Endodermal cell (in vitro differentiated cells): ENCODE data around the gene ANO7. TPM values are rescaled to one million over a fixed set of nuclear protein-coding genes. Genes with fewer than 3 reads are reported as not detected.
A peak's percentile ranks its signal among the peaks of the same experiment; 100 is the strongest.

Source experiments
- DNase-seq: peaks from one replicate; pipeline ENCODE4 v3.0.0-alpha.2; 2017
- H3K27ac ChIP-seq: 2 replicates; pipeline ENCODE4 v1.5.1; 2013; ENCODE audit warnings: mild to moderate bottlenecking, low read depth, low read length, moderate library complexity
- H3K27me3 ChIP-seq: 2 replicates; pipeline ENCODE4 v1.6.1; 2013; ENCODE audit warnings: mild to moderate bottlenecking, low read length, moderate library complexity; ENCODE audit not compliant: insufficient read depth, control insufficient read depth, poor library complexity, severe bottlenecking
- H3K36me3 ChIP-seq: 2 replicates; pipeline ENCODE4 v1.7.0; 2013; ENCODE audit warnings: mild to moderate bottlenecking, low read length, moderate library complexity; ENCODE audit not compliant: control insufficient read depth, insufficient read depth
- H3K4me1 ChIP-seq: one replicate; pipeline ENCODE4 v1.7.0; 2013; ENCODE audit warnings: low read length; ENCODE audit not compliant: control insufficient read depth, insufficient read depth
- H3K4me3 ChIP-seq: 2 replicates; pipeline ENCODE4 v1.5.1; 2013; ENCODE audit warnings: mild to moderate bottlenecking, low read length, moderate library complexity
- H3K9ac ChIP-seq: 2 replicates; pipeline ENCODE4 v1.6.1; 2013; ENCODE audit warnings: mild to moderate bottlenecking, low read length, moderate library complexity; ENCODE audit not compliant: poor library complexity, severe bottlenecking; ENCODE audit errors: extremely low read depth
- H3K9me3 ChIP-seq: 2 replicates; pipeline ENCODE4 v1.6.1; 2013; ENCODE audit warnings: mild to moderate bottlenecking, low read length, moderate library complexity; ENCODE audit not compliant: control insufficient read depth
- H3K27ac Mint-ChIP-seq: 2 replicates; pipeline ENCODE4 v1.8.0; 2020; ENCODE audit warnings: mixed read lengths
- H3K27me3 Mint-ChIP-seq: 2 replicates; pipeline ENCODE4 v1.8.0; 2021; ENCODE audit warnings: mild to moderate bottlenecking, mixed read lengths; ENCODE audit not compliant: insufficient read depth
- H3K36me3 Mint-ChIP-seq: 2 replicates; pipeline ENCODE4 v1.8.0; 2020; ENCODE audit warnings: low read depth, mixed read lengths
- H3K4me1 Mint-ChIP-seq: 2 replicates; pipeline ENCODE4 v1.8.0; 2020; ENCODE audit warnings: mixed read lengths
- H3K4me3 Mint-ChIP-seq: 2 replicates; pipeline ENCODE4 v1.8.0; 2020; ENCODE audit warnings: mild to moderate bottlenecking, moderate library complexity, mixed read lengths
- H3K9me3 Mint-ChIP-seq: 2 replicates; pipeline ENCODE4 v1.8.0; 2020; ENCODE audit warnings: mild to moderate bottlenecking, mixed read lengths
- CTCF ChIP-seq: fragments of 200-600 bp; sonication (generic); conservative IDR thresholded peaks from 2 replicates; pipeline ENCODE4 v1.5.0; 2021; ENCODE audit warnings: antibody characterized with exemption, mild to moderate bottlenecking
- WGBS, 2 experiments: methylation state at CpG; one replicate each; pipeline versions ENCODE4 v1.1.5 to v1.1.7; 2013; ENCODE audit warnings: missing lambda C conversion rate in 2 of 2, mixed read lengths in 1 of 2; ENCODE audit not compliant: insufficient coverage in 1 of 2, insufficient read length in 1 of 2; 5-methylcytosine and 5-hydroxymethylcytosine counted together
- total RNA-seq, 2 donors: library from RNA; stranded (reverse); fragmentation: NEBNext Ultra II Directional in 1 of 2; extraction: Animal tissue kit (Norgen Biotek cat#: 25700) in 1 of 2; gene quantifications; 2 replicates in 1 of 2; 3 replicates in 1 of 2; pipeline ENCODE4 v1.2.1, GENCODE V29; 2021

Gene ANO7
- total RNA-seq, 2 donors from 2014 or later: 8.1 to 8.5 TPM

GRCh38 chr2:241148891-241149674 lies 39.4 kb upstream of the ANO7 start, which contains the start of gene PASK:
TSS of gene PASK (minus strand) at chr2:241149472. CDS start at chr2:241143032, 6,440 bp downstream.
- peak within 1 kb of the TSS; percentile 89 for H3K4me3 Mint-ChIP-seq
- WGBS, 2 experiments: 0 to 1% methylated on average over 26 to 88 of the region's 88 CpGs
- peak; percentile 99 for DNase-seq
- Histone ChIP-seq H3K27me3 (peaks cover 5% of the 10 kb centered on the region), H3K36me3 (no peaks in the 10 kb centered on the region), H3K9me3 (no peaks in the 10 kb centered on the region), H3K9ac (peak within 1 kb of the TSS; percentile 69), H3K4me1 (no peaks in the 10 kb centered on the region), H3K4me3 (peak within 1 kb of the TSS; percentile 92), H3K27ac (no peak within 1 kb of the TSS)
- no peak for TF ChIP-seq CTCF
- peaks cover 12% of the 10 kb centered on the region for H3K36me3 Mint-ChIP-seq
- H3K27ac Mint-ChIP-seq: peak within 1 kb of the TSS; percentile 94
- H3K27me3 Mint-ChIP-seq: peaks cover 2% of the 10 kb centered on the region
- peaks cover 18% of the 10 kb centered on the region for H3K4me1 Mint-ChIP-seq
- H3K9me3 Mint-ChIP-seq: no peaks in the 10 kb centered on the region

- peak overlapping the region; percentile 90 for H3K27ac Mint-ChIP-seq
- H3K27me3 Mint-ChIP-seq: peaks cover 2% of the 10 kb centered on the region
- no peak for DNase-seq
- no peak for TF ChIP-seq CTCF
- peak overlapping the region; percentile 92 for H3K4me3 ChIP-seq
- H3K36me3 ChIP-seq: no peaks in the 10 kb centered on the region
- peak overlapping the region; percentile 89 for H3K4me3 Mint-ChIP-seq
- H3K36me3 Mint-ChIP-seq: peaks cover 11% of the 10 kb centered on the region
- 0% methylated on average over 18 to 23 of the region's 23 CpGs for WGBS, 2 experiments
- no peak overlapping the region for H3K27ac ChIP-seq
- H3K9ac ChIP-seq: peak overlapping the region; percentile 69
- no peaks in the 10 kb centered on the region for H3K9me3 Mint-ChIP-seq
- H3K4me1 ChIP-seq: no peaks in the 10 kb centered on the region
- H3K4me1 Mint-ChIP-seq: peaks cover 18% of the 10 kb centered on the region
- H3K9me3 ChIP-seq: no peaks in the 10 kb centered on the region
- H3K27me3 ChIP-seq: peaks cover 5% of the 10 kb centered on the region
Observed at GRCh38 chr2:241149675-241149924, 38.9 kb upstream of the ANO7 start.

GRCh38 chr2:241149925-241150659 lies 38.4 kb upstream of the ANO7 start, which contains the start of gene PPP1R7:
TSS of gene PPP1R7 (plus strand) at chr2:241150467. CDS start at chr2:241150496, 29 bp downstream.
- peak within 1 kb of the TSS; percentile 94 for H3K27ac Mint-ChIP-seq
- WGBS, 2 experiments: 0% methylated on average over 34 to 73 of the region's 73 CpGs
- Histone ChIP-seq H3K36me3 (peaks cover 4% of the 10 kb centered on the region), H3K9ac (peak within 1 kb of the TSS; percentile 69), H3K27me3 (peaks cover 5% of the 10 kb centered on the region), H3K9me3 (no peaks in the 10 kb centered on the region), H3K4me1 (no peaks in the 10 kb centered on the region), H3K4me3 (peak within 1 kb of the TSS; percentile 92), H3K27ac (no peak within 1 kb of the TSS)
- peak within 1 kb of the TSS; percentile 89 for H3K4me3 Mint-ChIP-seq
- no peak for TF ChIP-seq CTCF
- peaks cover 2% of the 10 kb centered on the region for H3K27me3 Mint-ChIP-seq
- peaks cover 10% of the 10 kb centered on the region for H3K36me3 Mint-ChIP-seq
- DNase-seq: peak; percentile 99
- peaks cover 18% of the 10 kb centered on the region for H3K4me1 Mint-ChIP-seq
- H3K9me3 Mint-ChIP-seq: no peaks in the 10 kb centered on the region
